Measurements from ENCODE around the gene EML4. TPM values are rescaled to one million over a fixed set of nuclear protein-coding genes. Genes with fewer than 3 reads are reported as not detected.
"Not testable (repeated sequence)": the region's sequence is repeated elsewhere in the genome, so short reads cannot be mapped to it uniquely, and the experiment has no call there.

The EML4 gene
- total RNA-seq, 1 experiment from 2014 or later = 61.1 TPM

- H3K36me3 ChIP-seq (replicated peaks; ENCODE audit: control insufficient read depth, insufficient read depth, low read length) = no peaks in the 10 kb centered on the region
- DNase-seq = no peak
- H3K27me3 ChIP-seq (ENCODE audit: control insufficient read depth, insufficient read depth, low read length) = no peaks in the 10 kb centered on the region
- no peak overlapping the region for H3K4me3 ChIP-seq (ENCODE audit: insufficient read depth, low read depth, low read length)
Measured at GRCh38 chr2:42249887-42250286, 80.7 kb downstream of the EML4 start.

GRCh38 chr2:42250925-42251324 is 81.8 kb downstream of the EML4 start:
- no peaks in the 10 kb centered on the region for H3K27me3 ChIP-seq (ENCODE audit: control insufficient read depth, insufficient read depth, low read length)
- H3K36me3 ChIP-seq (replicated peaks; ENCODE audit: control insufficient read depth, insufficient read depth, low read length) = no peaks in the 10 kb centered on the region
- no peak overlapping the region for H3K4me3 ChIP-seq (ENCODE audit: insufficient read depth, low read depth, low read length)
- no peak for DNase-seq

DNA sequence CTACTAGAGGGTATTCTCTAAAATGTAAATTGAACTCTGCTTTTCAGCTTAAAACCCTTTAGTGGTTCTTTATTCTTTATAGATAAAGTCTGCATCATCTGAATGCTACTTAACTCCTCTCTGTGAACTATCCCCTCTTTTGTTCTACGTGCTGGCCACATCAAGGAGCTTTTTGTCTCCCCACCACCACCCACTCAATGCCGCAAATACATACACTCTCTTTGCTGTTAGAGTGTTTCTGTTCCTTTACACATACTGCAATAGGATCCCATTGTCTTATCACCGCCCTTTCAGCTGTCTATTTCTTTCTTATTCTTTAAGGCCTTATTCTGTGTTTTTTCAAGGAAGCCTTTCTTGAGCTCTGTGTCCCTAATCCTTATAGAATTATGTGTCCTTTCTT is 83.3 kb downstream of the EML4 start:
- Histone ChIP-seq H3K36me3 (replicated peaks; ENCODE audit: control insufficient read depth, insufficient read depth, low read length) (no peaks in the 10 kb centered on the region), H3K4me3 (ENCODE audit: insufficient read depth, low read depth, low read length) (no peak overlapping the region), H3K27me3 (ENCODE audit: control insufficient read depth, insufficient read depth, low read length) (no peaks in the 10 kb centered on the region)
- DNase-seq = no peak

GRCh38 chr2:42254186-42254895 is 85.2 kb downstream of the EML4 start:
- DNase-seq = no peak
- no peaks in the 10 kb centered on the region for H3K27me3 ChIP-seq (ENCODE audit: control insufficient read depth, insufficient read depth, low read length)
- no peak overlapping the region for H3K4me3 ChIP-seq (ENCODE audit: insufficient read depth, low read depth, low read length)
- H3K36me3 ChIP-seq (replicated peaks; ENCODE audit: control insufficient read depth, insufficient read depth, low read length) = no peaks in the 10 kb centered on the region

DNA sequence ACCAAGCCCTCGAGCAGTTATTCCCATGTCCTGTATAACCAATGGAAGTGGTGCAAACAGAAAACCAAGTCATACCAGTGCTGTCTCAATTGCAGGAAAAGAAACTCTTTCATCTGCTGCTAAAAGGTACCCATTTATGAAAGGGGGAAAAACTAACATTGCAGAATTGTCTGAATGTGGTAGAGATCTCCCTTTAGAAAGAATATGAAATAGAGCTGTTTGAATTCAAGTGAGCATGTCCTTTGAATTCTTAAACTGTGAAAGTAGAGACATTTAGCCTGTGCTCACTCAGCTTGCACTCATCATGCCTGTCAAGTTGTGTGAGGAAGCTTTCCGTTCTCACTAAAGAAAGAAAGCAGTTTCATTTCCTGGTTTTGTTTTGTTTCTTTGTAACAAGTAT is 87.4 kb downstream of the EML4 start:
- no peak overlapping the region for H3K4me3 ChIP-seq (ENCODE audit: insufficient read depth, low read depth, low read length)
- DNase-seq = no peak
- H3K36me3 ChIP-seq (replicated peaks; ENCODE audit: control insufficient read depth, insufficient read depth, low read length) = no peaks in the 10 kb centered on the region
- no peaks in the 10 kb centered on the region for H3K27me3 ChIP-seq (ENCODE audit: control insufficient read depth, insufficient read depth, low read length)

DNA sequence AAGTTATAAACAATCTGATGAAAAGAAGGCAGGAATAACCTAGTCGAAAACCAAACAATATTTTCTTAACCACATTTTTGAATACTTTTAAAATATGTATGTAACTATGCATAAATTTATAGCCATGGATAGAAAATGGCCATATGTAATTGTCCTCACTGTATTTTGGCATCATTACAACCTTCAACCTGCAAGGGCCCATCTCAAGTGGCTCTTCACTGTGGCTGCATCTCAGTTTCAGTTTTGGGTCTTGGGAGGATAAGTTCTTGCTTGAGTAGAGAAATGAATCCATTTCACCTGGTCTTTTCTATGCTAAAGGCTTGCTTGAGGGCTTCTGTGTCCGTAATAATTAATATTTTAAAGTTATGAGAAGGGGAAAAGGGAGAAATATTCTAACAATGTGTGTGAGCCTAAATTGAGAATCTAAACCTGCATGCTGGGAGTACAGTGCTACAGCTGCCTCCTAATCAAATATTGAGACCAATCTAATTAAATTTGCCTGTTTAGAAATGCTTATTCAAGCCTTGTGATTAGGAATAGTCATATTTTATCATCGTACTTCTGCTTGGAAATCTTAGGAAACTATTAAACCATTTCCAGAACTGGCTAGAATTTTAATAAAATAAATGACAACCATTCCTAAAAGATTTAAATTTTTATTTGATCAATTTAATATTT is 92.5 kb downstream of the EML4 start:
- no peaks in the 10 kb centered on the region; the same call in 1 of the 2 replicates for H3K36me3 ChIP-seq (replicated peaks; ENCODE audit: control insufficient read depth, insufficient read depth, low read length)

GRCh38 chr2:42266236-42266635 is 97.1 kb downstream of the EML4 start:
- no peak for DNase-seq
- Histone ChIP-seq H3K27me3 (ENCODE audit: control insufficient read depth, insufficient read depth, low read length) (no peaks in the 10 kb centered on the region), H3K4me3 (ENCODE audit: insufficient read depth, low read depth, low read length) (no peak overlapping the region), H3K36me3 (replicated peaks; ENCODE audit: control insufficient read depth, insufficient read depth, low read length) (no peaks in the 10 kb centered on the region; the same call in 1 of the 2 replicates)

More for the DNA sequence above, 92.5 kb downstream of the EML4 start:
- no peak overlapping the region for H3K4me3 ChIP-seq (ENCODE audit: insufficient read depth, low read depth, low read length)
- no peaks in the 10 kb centered on the region for H3K27me3 ChIP-seq (ENCODE audit: control insufficient read depth, insufficient read depth, low read length)
- no peak for DNase-seq

GRCh38 chr2:42267530-42267929 is 98.4 kb downstream of the EML4 start:
- H3K27me3 ChIP-seq (ENCODE audit: control insufficient read depth, insufficient read depth, low read length) = no peaks in the 10 kb centered on the region
- no peak for DNase-seq
- no peaks in the 10 kb centered on the region; the same call in 1 of the 2 replicates for H3K36me3 ChIP-seq (replicated peaks; ENCODE audit: control insufficient read depth, insufficient read depth, low read length)
- H3K4me3 ChIP-seq (ENCODE audit: insufficient read depth, low read depth, low read length) = no peak overlapping the region

- Histone ChIP-seq H3K36me3 (replicated peaks; ENCODE audit: control insufficient read depth, insufficient read depth, low read length) (no peaks in the 10 kb centered on the region; the same call in 1 of the 2 replicates), H3K27me3 (ENCODE audit: control insufficient read depth, insufficient read depth, low read length) (no peaks in the 10 kb centered on the region), H3K4me3 (ENCODE audit: insufficient read depth, low read depth, low read length) (no peak overlapping the region)
- no peak for DNase-seq
Measured at GRCh38 chr2:42268528-42269151, 99.5 kb downstream of the EML4 start.

- no peaks in the 10 kb centered on the region for H3K27me3 ChIP-seq (ENCODE audit: control insufficient read depth, insufficient read depth, low read length)
- DNase-seq = no peak
- H3K36me3 ChIP-seq (replicated peaks; ENCODE audit: control insufficient read depth, insufficient read depth, low read length) = no peaks in the 10 kb centered on the region; the same call in 1 of the 2 replicates
- H3K4me3 ChIP-seq (ENCODE audit: insufficient read depth, low read depth, low read length) = no peak overlapping the region
Measured at GRCh38 chr2:42270757-42271156, 101.6 kb downstream of the EML4 start.

- not testable (repeated sequence) for H3K27me3 ChIP-seq (ENCODE audit: control insufficient read depth, insufficient read depth, low read length); H3K36me3 ChIP-seq (replicated peaks; ENCODE audit: control insufficient read depth, insufficient read depth, low read length); DNase-seq; H3K4me3 ChIP-seq (ENCODE audit: insufficient read depth, low read depth, low read length)
Measured at GRCh38 chr2:42271246-42271645, 102.1 kb downstream of the EML4 start.

GRCh38 chr2:42274863-42275262 is 105.7 kb downstream of the EML4 start:
- Histone ChIP-seq H3K36me3 (replicated peaks; ENCODE audit: control insufficient read depth, insufficient read depth, low read length) (no peaks in the 10 kb centered on the region; the same call in 1 of the 2 replicates), H3K27me3 (ENCODE audit: control insufficient read depth, insufficient read depth, low read length) (no peaks in the 10 kb centered on the region), H3K4me3 (ENCODE audit: insufficient read depth, low read depth, low read length) (no peak overlapping the region)
- no peak for DNase-seq

GRCh38 chr2:42281416-42282081 is 112.4 kb downstream of the EML4 start:
- Histone ChIP-seq H3K27me3 (ENCODE audit: control insufficient read depth, insufficient read depth, low read length) (no peaks in the 10 kb centered on the region), H3K4me3 (ENCODE audit: insufficient read depth, low read depth, low read length) (no peak overlapping the region), H3K36me3 (replicated peaks; ENCODE audit: control insufficient read depth, insufficient read depth, low read length) (peaks cover 4% of the 10 kb centered on the region)
- DNase-seq = no peak

DNA sequence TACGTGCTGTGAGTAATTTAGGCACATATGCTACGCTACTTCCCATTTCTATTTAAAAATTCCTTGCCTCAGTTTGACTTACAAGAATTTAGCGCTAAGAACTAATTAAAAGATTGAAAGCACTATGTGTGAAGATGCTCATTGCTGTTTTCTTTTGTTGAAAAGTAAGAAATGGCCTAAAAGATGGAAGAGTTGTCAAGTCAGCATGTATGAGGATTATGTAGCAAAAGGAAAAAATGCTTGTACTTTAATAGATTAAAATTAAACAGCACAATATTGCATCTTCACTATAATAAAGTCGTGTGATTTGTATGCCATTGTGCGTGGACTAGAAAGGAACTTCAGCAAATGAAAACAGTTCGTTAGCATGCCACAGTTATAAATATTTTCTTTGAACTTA is 114.9 kb downstream of the EML4 start:
- H3K27me3 ChIP-seq (ENCODE audit: control insufficient read depth, insufficient read depth, low read length) = no peaks in the 10 kb centered on the region
- DNase-seq = no peak
- peaks cover 4% of the 10 kb centered on the region for H3K36me3 ChIP-seq (replicated peaks; ENCODE audit: control insufficient read depth, insufficient read depth, low read length)
- no peak overlapping the region for H3K4me3 ChIP-seq (ENCODE audit: insufficient read depth, low read depth, low read length)
